Mesothelial cell of epicardium (in vitro differentiated cells): ENCODE measurements around the gene TSPAN3. TPM values are rescaled to one million over a fixed set of nuclear protein-coding genes. Genes with fewer than 3 reads are reported as not detected.
A peak's percentile ranks its signal among the peaks of the same experiment; 100 is the strongest.

Source experiments
- DNase-seq, 2 experiments: peaks; one replicate each; pipeline ENCODE4 v3.0.0; 2021; ENCODE audit warnings: low spot score in 2 of 2; ENCODE audit not compliant: unreplicated experiment in 2 of 2
- H3K27ac Mint-ChIP-seq: 2 replicates; pipeline ENCODE4 v1.8.0; 2021; ENCODE audit warnings: mixed read lengths
- H3K27me3 Mint-ChIP-seq: 2 replicates; pipeline ENCODE4 v1.8.0; 2021; ENCODE audit warnings: low read depth, mixed read lengths
- H3K36me3 Mint-ChIP-seq: 2 replicates; pipeline ENCODE4 v1.8.0; 2021; ENCODE audit warnings: mixed read lengths
- H3K4me1 Mint-ChIP-seq: 2 replicates; pipeline ENCODE4 v1.8.0; 2021; ENCODE audit warnings: mixed read lengths
- H3K4me3 Mint-ChIP-seq: 2 replicates; pipeline ENCODE4 v1.8.0; 2021; ENCODE audit warnings: mild to moderate bottlenecking, moderate library complexity, mixed read lengths
- H3K9me3 Mint-ChIP-seq: 2 replicates; pipeline ENCODE4 v1.8.0; 2021; ENCODE audit warnings: mixed read lengths
- total RNA-seq: library from RNA; stranded (reverse); gene quantifications from 3 replicates; pipeline ENCODE4 v1.2.1, GENCODE V29; 2021
- TF ChIP-seq, protein P1 (sequence below): fragments of 200-600 bp; sonication (generic); IDR thresholded peaks from one replicate; pipeline ENCODE4 v1.5.0; 2021; ENCODE audit warnings: antibody characterized with exemption; ENCODE audit not compliant: unreplicated experiment

TSPAN3 gene
- total RNA-seq, 1 donor from 2014 or later = 307 TPM

- no peaks in the 10 kb centered on the region for H3K27me3 Mint-ChIP-seq
- peak overlapping the region; percentile 25 for H3K27ac Mint-ChIP-seq
- DNase-seq = peak; percentile 21 to 47
- no peak overlapping the region for H3K4me3 Mint-ChIP-seq
- H3K36me3 Mint-ChIP-seq = peaks cover 14% of the 10 kb centered on the region
- TF ChIP-seq, protein P1, sequence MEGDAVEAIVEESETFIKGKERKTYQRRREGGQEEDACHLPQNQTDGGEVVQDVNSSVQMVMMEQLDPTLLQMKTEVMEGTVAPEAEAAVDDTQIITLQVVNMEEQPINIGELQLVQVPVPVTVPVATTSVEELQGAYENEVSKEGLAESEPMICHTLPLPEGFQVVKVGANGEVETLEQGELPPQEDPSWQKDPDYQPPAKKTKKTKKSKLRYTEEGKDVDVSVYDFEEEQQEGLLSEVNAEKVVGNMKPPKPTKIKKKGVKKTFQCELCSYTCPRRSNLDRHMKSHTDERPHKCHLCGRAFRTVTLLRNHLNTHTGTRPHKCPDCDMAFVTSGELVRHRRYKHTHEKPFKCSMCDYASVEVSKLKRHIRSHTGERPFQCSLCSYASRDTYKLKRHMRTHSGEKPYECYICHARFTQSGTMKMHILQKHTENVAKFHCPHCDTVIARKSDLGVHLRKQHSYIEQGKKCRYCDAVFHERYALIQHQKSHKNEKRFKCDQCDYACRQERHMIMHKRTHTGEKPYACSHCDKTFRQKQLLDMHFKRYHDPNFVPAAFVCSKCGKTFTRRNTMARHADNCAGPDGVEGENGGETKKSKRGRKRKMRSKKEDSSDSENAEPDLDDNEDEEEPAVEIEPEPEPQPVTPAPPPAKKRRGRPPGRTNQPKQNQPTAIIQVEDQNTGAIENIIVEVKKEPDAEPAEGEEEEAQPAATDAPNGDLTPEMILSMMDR = peak; percentile 39
- H3K4me1 Mint-ChIP-seq = peaks cover 2% of the 10 kb centered on the region
- no peaks in the 10 kb centered on the region for H3K9me3 Mint-ChIP-seq
Measured at GRCh38 chr15:77034695-77035489, 36.0 kb downstream of the TSPAN3 start.

GRCh38 chr15:77033729-77034671 is 36.9 kb downstream of the TSPAN3 start:
- H3K27ac Mint-ChIP-seq = peak overlapping the region; percentile 25
- H3K4me3 Mint-ChIP-seq = no peak overlapping the region
- H3K27me3 Mint-ChIP-seq = no peaks in the 10 kb centered on the region
- peak in 1 of 2 experiments; percentile 13 for DNase-seq
- H3K9me3 Mint-ChIP-seq = no peaks in the 10 kb centered on the region
- peaks cover 14% of the 10 kb centered on the region for H3K36me3 Mint-ChIP-seq
- H3K4me1 Mint-ChIP-seq = peaks cover 2% of the 10 kb centered on the region
- TF ChIP-seq, protein P1 = no peak

GRCh38 chr15:77033417-77033728 is 37.5 kb downstream of the TSPAN3 start:
- Mint-ChIP-seq H3K27me3 (no peaks in the 10 kb centered on the region), H3K4me3 (no peak overlapping the region), H3K27ac (no peak overlapping the region), H3K4me1 (peaks cover 2% of the 10 kb centered on the region), H3K36me3 (peaks cover 14% of the 10 kb centered on the region), H3K9me3 (no peaks in the 10 kb centered on the region)
- TF ChIP-seq, protein P1 = no peak
- DNase-seq = peak in 1 of 2 experiments; percentile 12

DNA sequence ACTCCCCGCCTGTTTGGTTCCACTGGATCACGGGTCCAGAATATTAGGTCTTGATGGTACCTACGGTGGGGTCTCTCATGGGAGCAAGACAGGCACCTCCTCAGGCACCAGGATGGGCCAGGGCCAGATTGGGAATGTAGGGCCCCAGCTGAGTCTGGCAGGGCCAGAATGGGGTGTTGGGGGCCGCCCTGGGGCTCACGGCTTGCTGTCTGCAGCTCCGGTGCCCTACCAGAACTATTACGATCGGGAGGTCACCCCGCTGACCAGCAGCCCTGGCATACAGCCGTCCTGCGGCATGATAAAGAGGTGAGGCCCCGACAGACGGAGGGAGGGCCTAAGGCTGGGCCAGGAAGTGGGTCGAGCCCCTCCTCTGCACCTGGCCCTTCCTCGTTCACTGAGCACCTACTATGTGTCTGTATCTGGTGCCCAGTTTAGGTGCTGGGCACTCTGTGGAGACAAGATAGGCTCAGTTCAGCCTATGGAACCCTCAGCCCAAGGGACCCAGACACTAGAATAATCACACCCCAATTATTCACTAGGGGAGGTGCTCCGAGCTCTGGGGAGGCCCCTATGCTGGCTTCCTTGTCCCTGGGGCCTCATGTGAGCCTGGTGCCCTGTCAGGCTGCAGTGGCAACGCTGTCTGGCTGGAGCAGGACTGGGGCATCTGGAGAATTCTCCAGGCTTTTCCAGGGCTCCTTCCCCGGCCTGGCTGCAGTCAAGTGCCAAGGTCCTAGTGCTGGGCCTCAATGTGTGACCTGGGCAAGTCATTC is 38.1 kb downstream of the TSPAN3 start:
- no peak overlapping the region for H3K4me3 Mint-ChIP-seq
- no peak overlapping the region for H3K27ac Mint-ChIP-seq
- peaks cover 2% of the 10 kb centered on the region for H3K4me1 Mint-ChIP-seq
- TF ChIP-seq, protein P1 = no peak
- DNase-seq = peak; percentile 16 to 21
- H3K36me3 Mint-ChIP-seq = peaks cover 14% of the 10 kb centered on the region
- no peaks in the 10 kb centered on the region for H3K27me3 Mint-ChIP-seq
- no peaks in the 10 kb centered on the region for H3K9me3 Mint-ChIP-seq

DNA sequence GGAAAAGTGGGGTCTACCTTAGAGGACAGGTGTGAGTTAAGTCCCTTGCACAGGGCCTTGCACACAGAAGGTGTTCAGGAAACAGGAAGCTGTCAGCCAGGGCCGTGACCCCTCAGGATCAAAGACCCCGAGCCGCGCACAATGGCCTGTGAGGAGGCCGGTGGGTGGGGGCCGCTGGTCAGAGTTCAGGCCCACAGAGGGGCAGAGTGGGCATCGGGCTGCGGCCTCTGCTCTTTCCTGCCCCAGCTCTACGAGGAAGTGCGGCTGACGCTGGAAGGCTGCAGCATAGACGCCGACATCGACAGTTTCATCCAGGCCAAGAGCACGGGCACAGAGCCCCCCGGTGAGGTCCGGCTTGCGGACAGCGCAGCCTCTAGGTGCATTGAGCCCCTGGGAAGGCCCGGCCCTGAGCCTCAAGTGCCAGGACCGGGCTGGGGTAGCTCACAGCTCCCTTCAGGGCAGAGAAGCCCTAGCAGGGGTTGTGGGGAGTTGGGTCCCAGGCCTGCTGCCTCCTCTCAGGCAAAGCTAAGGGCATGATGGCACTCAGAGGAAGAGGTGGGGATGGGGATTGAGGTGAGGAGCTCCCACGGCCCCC is 38.8 kb downstream of the TSPAN3 start:
- no peak overlapping the region for H3K4me3 Mint-ChIP-seq
- TF ChIP-seq, protein P1 = no peak
- no peak overlapping the region for H3K27ac Mint-ChIP-seq
- peak in 1 of 2 experiments; percentile 14 for DNase-seq
- no peaks in the 10 kb centered on the region for H3K9me3 Mint-ChIP-seq
- H3K36me3 Mint-ChIP-seq = peaks cover 9% of the 10 kb centered on the region
- no peaks in the 10 kb centered on the region for H3K27me3 Mint-ChIP-seq
- peaks cover 2% of the 10 kb centered on the region for H3K4me1 Mint-ChIP-seq
